OCI-LY3 (cell line): ENCODE results near the gene DNA2.

Experiments
- EZH2phosphoT487 ChIP-seq: fragments of 200-600 bp; shearing (Covaris generic); IDR thresholded peaks from 2 replicates; pipeline ENCODE4 v1.6.1; 2018; ENCODE audit warnings: antibody characterized with exemption, mixed run types, low read depth
- TF ChIP-seq, protein P1 (sequence below): fragments of 200-600, 300-600 bp; sonication (generic); IDR thresholded peaks from 2 replicates; pipeline ENCODE4 v1.5.1; 2014; ENCODE audit warnings: antibody characterized with exemption, low read length, low read depth

DNA sequence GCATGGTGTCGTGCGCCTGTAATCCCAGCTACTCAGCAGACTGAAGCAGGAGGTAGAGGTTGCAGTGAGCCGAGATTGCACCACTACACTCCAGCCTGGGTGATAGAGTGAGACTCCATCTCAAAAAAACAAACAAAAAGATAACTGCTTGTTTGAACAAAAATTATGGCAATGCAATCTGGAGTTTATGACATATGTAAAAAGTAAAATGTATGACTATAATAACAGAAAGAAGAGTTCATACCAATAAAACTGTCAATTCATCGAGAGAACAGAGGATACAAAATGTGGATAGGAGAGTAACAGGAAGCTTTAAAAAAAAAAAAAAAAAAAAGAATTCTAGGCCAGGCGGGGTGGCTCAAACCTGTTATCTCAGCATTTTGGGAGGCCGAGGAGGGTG lies 36.3 kb upstream of the DNA2 start:
- TF ChIP-seq, protein P1, sequence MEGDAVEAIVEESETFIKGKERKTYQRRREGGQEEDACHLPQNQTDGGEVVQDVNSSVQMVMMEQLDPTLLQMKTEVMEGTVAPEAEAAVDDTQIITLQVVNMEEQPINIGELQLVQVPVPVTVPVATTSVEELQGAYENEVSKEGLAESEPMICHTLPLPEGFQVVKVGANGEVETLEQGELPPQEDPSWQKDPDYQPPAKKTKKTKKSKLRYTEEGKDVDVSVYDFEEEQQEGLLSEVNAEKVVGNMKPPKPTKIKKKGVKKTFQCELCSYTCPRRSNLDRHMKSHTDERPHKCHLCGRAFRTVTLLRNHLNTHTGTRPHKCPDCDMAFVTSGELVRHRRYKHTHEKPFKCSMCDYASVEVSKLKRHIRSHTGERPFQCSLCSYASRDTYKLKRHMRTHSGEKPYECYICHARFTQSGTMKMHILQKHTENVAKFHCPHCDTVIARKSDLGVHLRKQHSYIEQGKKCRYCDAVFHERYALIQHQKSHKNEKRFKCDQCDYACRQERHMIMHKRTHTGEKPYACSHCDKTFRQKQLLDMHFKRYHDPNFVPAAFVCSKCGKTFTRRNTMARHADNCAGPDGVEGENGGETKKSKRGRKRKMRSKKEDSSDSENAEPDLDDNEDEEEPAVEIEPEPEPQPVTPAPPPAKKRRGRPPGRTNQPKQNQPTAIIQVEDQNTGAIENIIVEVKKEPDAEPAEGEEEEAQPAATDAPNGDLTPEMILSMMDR, result no peak
- no peak for TF ChIP-seq EZH2phosphoT487
